SK-N-SH (cell line): ENCODE measurements around the gene LNPEP.

Experiments
- CHD2 ChIP-seq: fragments of 150-350 bp; IDR thresholded peaks from 2 replicates; pipeline ENCODE4 v1.6.1; 2018; ENCODE audit warnings: low read length; ENCODE audit not compliant: partially characterized antibody
- CTCF ChIP-seq: fragments of 200-600 bp; sonication (generic); IDR thresholded peaks from 2 replicates; pipeline ENCODE4 v1.6.1; 2017; ENCODE audit warnings: antibody characterized with exemption, mild to moderate bottlenecking, moderate library complexity
- ELF1 ChIP-seq: IDR thresholded peaks from 2 replicates; pipeline ENCODE4 v1.4.0; 2012
- EP300 ChIP-seq, 2 experiments: IDR thresholded peaks; 2 replicates each; pipeline versions ENCODE4 v1.4.0 to v1.6.1; 2012; ENCODE audit warnings: borderline replicate concordance in 1 of 2, low read depth in 1 of 2, low read length in 1 of 2
- GABPA ChIP-seq: IDR thresholded peaks from 2 replicates; pipeline ENCODE4 v1.4.0; 2012; ENCODE audit warnings: low read depth, mild to moderate bottlenecking
- JUND ChIP-seq: IDR thresholded peaks from 2 replicates; pipeline ENCODE4 v1.4.0; 2012
- MAX ChIP-seq: IDR thresholded peaks from 2 replicates; pipeline ENCODE4 v1.4.0; 2012; ENCODE audit warnings: low read depth
- NFIC ChIP-seq: IDR thresholded peaks from 2 replicates; pipeline ENCODE4 v1.4.0; 2012; ENCODE audit warnings: borderline replicate concordance
- REST ChIP-seq: IDR thresholded peaks from 2 replicates; pipeline ENCODE4 v1.6.1; 2012; ENCODE audit warnings: mild to moderate bottlenecking, low read depth, low read length, moderate library complexity
- TAF1 ChIP-seq: IDR thresholded peaks from 2 replicates; pipeline ENCODE4 v1.6.1; 2012; ENCODE audit warnings: low read depth, mild to moderate bottlenecking, low read length, moderate library complexity, borderline replicate concordance
- YY1 ChIP-seq: IDR thresholded peaks from 2 replicates; pipeline ENCODE4 v1.4.0; 2012; ENCODE audit warnings: low read depth, mild to moderate bottlenecking

GRCh38 chr5:97049175-97049574 lies 113.3 kb downstream of the LNPEP start:
- TF ChIP-seq CHD2 (no peak), NFIC (no peak), CTCF (no peak), TAF1 (no peak), GABPA (no peak), JUND (no peak), YY1 (no peak), EP300 (IDR thresholded peaks at IDR 0.05; ENCODE audit: borderline replicate concordance in 1 of 2, low read depth in 1 of 2, low read length in 1 of 2) (no peak), REST (no peak), ELF1 (no peak), MAX (no peak)
